DOHH2 (cell line): ENCODE measurements around the gene ALDH3A2.

ENCODE experiments used
- H3F3A ChIP-seq: fragments of 200-600 bp; sonication (generic), shearing (Covaris generic); 2 replicates; pipeline ENCODE4 v1.6.0; 2016; ENCODE audit warnings: antibody characterized with exemption, mild to moderate bottlenecking; ENCODE audit not compliant: control insufficient read depth, insufficient read depth
- H3K27ac ChIP-seq: fragments of 200-600 bp; sonication (generic); 2 replicates; pipeline ENCODE4 v1.5.1; 2014; ENCODE audit warnings: low read depth, mild to moderate bottlenecking, low read length, moderate library complexity
- H3K27me3 ChIP-seq: fragments of 200-600 bp; sonication (generic); 2 replicates; pipeline ENCODE4 v1.6.1; 2014; ENCODE audit warnings: mild to moderate bottlenecking, low read length, mixed read lengths; ENCODE audit not compliant: control insufficient read depth
- H3K36me3 ChIP-seq: fragments of 200-600 bp; sonication (generic); 2 replicates; pipeline ENCODE4 v1.6.1; 2014; ENCODE audit warnings: mild to moderate bottlenecking, low read length, moderate library complexity, mixed read lengths; ENCODE audit not compliant: control insufficient read depth
- H3K4me1 ChIP-seq: fragments of 200-600 bp; sonication (generic); 2 replicates; pipeline ENCODE4 v1.6.1; 2014; ENCODE audit warnings: mild to moderate bottlenecking, low read length, mixed read lengths; ENCODE audit not compliant: control insufficient read depth
- H3K4me2 ChIP-seq: fragments of 200-600 bp; sonication (generic); 2 replicates; pipeline ENCODE4 v1.6.0; 2014; ENCODE audit warnings: mild to moderate bottlenecking, low read length, moderate library complexity
- H3K4me3 ChIP-seq: fragments of 200-600 bp; sonication (generic); 2 replicates; pipeline ENCODE4 v1.5.1; 2014; ENCODE audit warnings: mild to moderate bottlenecking, low read length, mixed read lengths
- H3K79me2 ChIP-seq: fragments of 200-600 bp; sonication (generic); 2 replicates; pipeline ENCODE4 v1.6.1; 2014; ENCODE audit warnings: mild to moderate bottlenecking, low read length, mixed read lengths; ENCODE audit not compliant: control insufficient read depth
- H3K9me2 ChIP-seq: fragments of 200-600 bp; sonication (generic); replicated peaks from 2 replicates; pipeline ENCODE4 v1.6.1; 2014; ENCODE audit warnings: mild to moderate bottlenecking, low read length, mixed read lengths; ENCODE audit not compliant: control insufficient read depth
- H3K9me3 ChIP-seq: fragments of 200-600 bp; sonication (generic); 2 replicates; pipeline ENCODE4 v1.6.1; 2014; ENCODE audit warnings: antibody characterized with exemption, low read length, mixed read lengths; ENCODE audit not compliant: control insufficient read depth, insufficient read depth
- H4K20me1 ChIP-seq: fragments of 200-600 bp; sonication (generic); 2 replicates; pipeline ENCODE4 v1.6.0; 2014; ENCODE audit warnings: low read depth, mild to moderate bottlenecking, antibody characterized with exemption, low read length, moderate library complexity; ENCODE audit not compliant: control insufficient read depth, insufficient read depth
- CTCF ChIP-seq: fragments of 200-600 bp; sonication (generic); IDR thresholded peaks from one replicate; pipeline ENCODE4 v1.5.1; 2014; ENCODE audit warnings: antibody characterized with exemption, mild to moderate bottlenecking, low read depth, low read length; ENCODE audit not compliant: poor library complexity, severe bottlenecking
- EZH2phosphoT487 ChIP-seq: fragments of 200-600 bp; sonication (generic); IDR thresholded peaks from 2 replicates; pipeline ENCODE4 v1.6.1; 2017; ENCODE audit warnings: borderline replicate concordance, mild to moderate bottlenecking, antibody characterized with exemption, low read length, moderate library complexity, mixed read lengths

The ALDH3A2 gene

GRCh38 chr17:19661121-19661520, 12.6 kb downstream of the ALDH3A2 start:
- Histone ChIP-seq H3K4me1 (no peaks in the 10 kb centered on the region), H3K27ac (no peak overlapping the region), H3K27me3 (no peaks in the 10 kb centered on the region), H3K4me2 (no peak overlapping the region), H3F3A (no peaks in the 10 kb centered on the region), H3K4me3 (no peak overlapping the region), H3K79me2 (no peaks in the 10 kb centered on the region), H3K9me2 (no peaks in the 10 kb centered on the region), H3K9me3 (no peaks in the 10 kb centered on the region), H4K20me1 (no peaks in the 10 kb centered on the region; the same call in 1 of the 2 replicates), H3K36me3 (peaks cover 13% of the 10 kb centered on the region)
- TF ChIP-seq CTCF (no peak), EZH2phosphoT487 (no peak)

- no peaks in the 10 kb centered on the region for H3K9me2 ChIP-seq
- H3K4me3 ChIP-seq = no peak overlapping the region
- H3K27me3 ChIP-seq = no peaks in the 10 kb centered on the region
- H3K79me2 ChIP-seq = no peaks in the 10 kb centered on the region
- H4K20me1 ChIP-seq = no peaks in the 10 kb centered on the region; the same call in 1 of the 2 replicates
- no peak overlapping the region for H3K27ac ChIP-seq
- no peak overlapping the region for H3K4me2 ChIP-seq
- no peak for TF ChIP-seq CTCF
- TF ChIP-seq EZH2phosphoT487 = no peak
- H3K9me3 ChIP-seq = no peaks in the 10 kb centered on the region
- H3K36me3 ChIP-seq = peaks cover 13% of the 10 kb centered on the region
- H3F3A ChIP-seq = no peaks in the 10 kb centered on the region
- H3K4me1 ChIP-seq = no peaks in the 10 kb centered on the region
Measured at GRCh38 chr17:19663097-19663496, 14.5 kb downstream of the ALDH3A2 start.

DNA sequence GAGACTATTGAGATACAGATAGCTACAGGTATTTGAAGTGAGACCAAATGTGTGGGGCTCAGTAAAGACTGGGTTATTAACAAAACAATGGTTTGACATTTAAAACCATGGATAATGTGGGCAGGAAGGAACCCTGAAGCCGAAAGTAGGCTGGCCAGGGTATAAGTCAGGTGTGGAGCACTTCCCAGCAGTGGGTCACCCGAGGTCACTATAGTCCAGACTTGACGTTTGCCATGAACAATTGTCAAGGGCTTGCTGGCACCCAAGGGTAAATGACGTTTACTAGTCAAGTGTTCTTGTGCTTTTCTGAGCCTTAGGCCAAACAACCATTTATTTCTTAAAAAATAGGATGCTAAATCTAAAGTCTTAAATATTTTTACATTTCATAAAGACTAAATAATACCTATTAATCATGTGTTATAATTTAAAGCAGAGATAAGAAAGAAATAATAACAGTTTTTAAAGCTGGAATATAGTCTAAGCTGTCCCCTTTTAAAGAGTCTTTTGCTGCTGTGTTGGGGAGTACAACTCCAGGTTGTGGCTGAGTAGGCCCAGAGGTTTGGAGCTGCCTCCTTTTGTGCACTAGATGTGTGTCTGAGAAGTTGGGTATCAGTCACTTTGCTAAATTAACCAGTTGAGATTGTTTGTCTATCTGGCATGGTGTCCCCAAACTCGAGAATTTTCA, 15.7 kb downstream of the ALDH3A2 start:
- no peaks in the 10 kb centered on the region for H3K27me3 ChIP-seq
- H4K20me1 ChIP-seq = no peaks in the 10 kb centered on the region; the same call in 1 of the 2 replicates
- no peaks in the 10 kb centered on the region for H3F3A ChIP-seq
- no peak overlapping the region for H3K27ac ChIP-seq
- H3K36me3 ChIP-seq = peaks cover 13% of the 10 kb centered on the region
- no peaks in the 10 kb centered on the region for H3K9me2 ChIP-seq
- H3K4me2 ChIP-seq = no peak overlapping the region
- no peaks in the 10 kb centered on the region for H3K4me1 ChIP-seq
- no peak overlapping the region for H3K4me3 ChIP-seq
- H3K9me3 ChIP-seq = no peaks in the 10 kb centered on the region
- no peaks in the 10 kb centered on the region for H3K79me2 ChIP-seq
- no peak for TF ChIP-seq EZH2phosphoT487
- no peak for TF ChIP-seq CTCF
